Breast epithelium (tissue), 4 donors: Measurements from ENCODE around the gene CTIF. TPM values are rescaled to one million over a fixed set of nuclear protein-coding genes. Genes with fewer than 3 reads are reported as not detected.

Experiments used
- DNase-seq, 2 donors: peaks; one replicate each; pipeline ENCODE4 v3.0.0-alpha.2; 2019; ENCODE audit warnings: low spot score in 2 of 2
- H3K27ac ChIP-seq, 2 donors: fragments of 200-600 bp; sonication (generic) in 1 of 2; one replicate each; pipeline ENCODE4 v1.5.1; 2016 to 2019; ENCODE audit warnings: mild to moderate bottlenecking in 1 of 2
- H3K27me3 ChIP-seq, 2 donors: fragments of 200-600 bp; sonication (generic) in 1 of 2; one replicate each; pipeline versions ENCODE4 v1.5.1 to v1.6.0; 2017 to 2019; ENCODE audit warnings: control low read depth in 1 of 2, mild to moderate bottlenecking in 1 of 2
- H3K36me3 ChIP-seq: fragments of 200-600 bp; one replicate; pipeline ENCODE4 v1.5.1; 2019
- H3K4me1 ChIP-seq, 2 donors: fragments of 200-600 bp; sonication (generic); one replicate each; pipeline ENCODE4 v1.5.1; 2016 to 2019; ENCODE audit warnings: control low read depth in 1 of 2
- H3K4me3 ChIP-seq, 3 donors: fragments of 200-600 bp; sonication (generic); 1 replicate in 2 of 3; 2 replicates in 1 of 3; pipeline ENCODE4 v1.5.1; 2016 to 2019; ENCODE audit warnings: mild to moderate bottlenecking in 3 of 3, moderate library complexity in 2 of 3
- H3K9me3 ChIP-seq, 2 donors: fragments of 200-600 bp; sonication (generic) in 1 of 2; one replicate each; pipeline ENCODE4 v1.5.1; 2016 to 2019; ENCODE audit warnings: control low read depth in 1 of 2
- POLR2A ChIP-seq: fragments of 450-650 bp; IDR thresholded peaks from one replicate; pipeline ENCODE4 v1.6.1; 2016; ENCODE audit warnings: antibody characterized with exemption, mild to moderate bottlenecking, moderate library complexity
- POLR2AphosphoS5 ChIP-seq, 3 donors: sonication (generic); formaldehyde crosslinking; IDR thresholded peaks; one replicate each; pipeline ENCODE4 v1.6.1; 2017; ENCODE audit warnings: antibody characterized with exemption in 3 of 3
- intact Hi-C: fragments of 100-400 bp; cut with DNase I; formaldehyde crosslinking; loops from one replicate; pipeline ENCODE4 v1.15.1; 2023; ENCODE audit warnings: low total_unique reads
- total RNA-seq, 3 donors: library from RNA; depleted of rRNA; stranded (reverse); fragments of >200 nt; gene quantifications; one replicate each; pipeline ENCODE4 v1.1.0, GENCODE V29; 2016
- TF ChIP-seq, protein P1 (sequence below), 3 donors: fragments of 450-650 bp; IDR thresholded peaks; one replicate each; pipeline ENCODE4 v1.5.1; 2016 to 2017; ENCODE audit warnings: antibody characterized with exemption in 3 of 3, mild to moderate bottlenecking in 3 of 3, moderate library complexity in 3 of 3

The CTIF gene
- total RNA-seq, 3 donors from 2014 or later: 28.8 to 78.9 (median 32.6) TPM

DNA sequence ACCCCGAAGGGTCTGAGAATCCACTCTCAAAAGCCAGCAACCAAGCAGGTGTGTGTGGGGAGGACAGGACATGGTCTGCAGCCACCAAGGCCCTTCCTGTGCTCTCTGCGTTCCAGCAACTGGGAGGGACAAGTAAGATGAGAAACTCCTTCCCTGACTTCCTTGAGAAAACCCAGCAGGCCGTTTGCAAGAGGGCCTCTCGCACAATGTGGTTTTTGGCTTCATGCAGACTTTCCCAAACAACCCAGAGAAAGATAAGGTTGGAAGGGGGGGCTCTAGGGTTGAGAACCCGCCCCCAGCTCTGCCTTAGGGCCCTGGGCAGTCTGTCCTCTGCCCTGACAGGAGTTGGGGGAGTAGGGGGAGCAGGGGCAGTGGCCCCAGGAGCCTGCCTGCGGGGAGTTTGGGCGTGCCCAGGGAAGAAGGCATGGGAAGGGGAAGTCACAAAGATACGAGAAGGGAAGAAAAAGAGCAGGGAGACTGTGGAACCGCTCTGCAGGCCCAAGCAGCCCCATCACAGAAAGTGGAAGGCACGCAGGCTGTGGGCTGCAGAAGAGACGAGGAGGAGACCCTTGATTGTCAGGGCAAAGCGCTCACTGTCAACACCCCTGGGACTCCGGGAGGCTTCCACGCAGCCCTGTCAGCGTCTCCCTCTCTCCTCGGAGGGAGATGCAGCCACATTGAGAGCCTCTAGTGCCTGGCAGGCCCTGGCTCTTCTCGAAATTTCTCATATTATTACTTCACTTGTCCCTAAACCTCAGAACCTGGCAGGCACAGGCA, 312.2 kb downstream of the CTIF start:
- H3K4me1 ChIP-seq: peaks cover 0 to 13% of the 10 kb centered on the region in 2 donors
- no peaks in the 10 kb centered on the region for H3K9me3 ChIP-seq
- no peak for TF ChIP-seq POLR2AphosphoS5 (IDR thresholded peaks at IDR 0.05)
- TF ChIP-seq, protein P1, sequence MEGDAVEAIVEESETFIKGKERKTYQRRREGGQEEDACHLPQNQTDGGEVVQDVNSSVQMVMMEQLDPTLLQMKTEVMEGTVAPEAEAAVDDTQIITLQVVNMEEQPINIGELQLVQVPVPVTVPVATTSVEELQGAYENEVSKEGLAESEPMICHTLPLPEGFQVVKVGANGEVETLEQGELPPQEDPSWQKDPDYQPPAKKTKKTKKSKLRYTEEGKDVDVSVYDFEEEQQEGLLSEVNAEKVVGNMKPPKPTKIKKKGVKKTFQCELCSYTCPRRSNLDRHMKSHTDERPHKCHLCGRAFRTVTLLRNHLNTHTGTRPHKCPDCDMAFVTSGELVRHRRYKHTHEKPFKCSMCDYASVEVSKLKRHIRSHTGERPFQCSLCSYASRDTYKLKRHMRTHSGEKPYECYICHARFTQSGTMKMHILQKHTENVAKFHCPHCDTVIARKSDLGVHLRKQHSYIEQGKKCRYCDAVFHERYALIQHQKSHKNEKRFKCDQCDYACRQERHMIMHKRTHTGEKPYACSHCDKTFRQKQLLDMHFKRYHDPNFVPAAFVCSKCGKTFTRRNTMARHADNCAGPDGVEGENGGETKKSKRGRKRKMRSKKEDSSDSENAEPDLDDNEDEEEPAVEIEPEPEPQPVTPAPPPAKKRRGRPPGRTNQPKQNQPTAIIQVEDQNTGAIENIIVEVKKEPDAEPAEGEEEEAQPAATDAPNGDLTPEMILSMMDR (IDR thresholded peaks at IDR 0.05): no peak
- no peak for TF ChIP-seq POLR2A
- H3K36me3 ChIP-seq: no peaks in the 10 kb centered on the region
- no peaks in the 10 kb centered on the region for H3K27me3 ChIP-seq
- H3K4me3 ChIP-seq: no peak overlapping the region
- intact Hi-C loops: no loop called here
- no peak for DNase-seq
- H3K27ac ChIP-seq: no peak overlapping the region

DNA sequence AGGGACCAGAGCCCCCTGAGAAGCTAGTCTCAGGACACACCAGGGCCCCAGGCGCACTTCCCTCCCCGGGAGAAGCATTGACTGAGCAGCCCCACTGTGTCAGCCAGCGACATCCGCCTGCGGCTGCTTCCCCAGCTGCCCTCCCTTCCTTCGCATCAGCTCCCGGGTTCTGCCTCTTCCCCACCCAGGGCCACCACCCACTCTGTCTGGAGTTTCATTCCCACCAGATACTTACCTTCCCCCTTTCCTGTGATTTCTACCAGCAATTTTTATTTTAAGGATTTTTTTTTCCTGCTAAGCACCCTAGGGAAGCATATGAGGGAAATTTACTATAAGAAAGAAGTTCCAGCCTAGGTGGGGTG, 312.7 kb downstream of the CTIF start:
- H3K27me3 ChIP-seq: no peaks in the 10 kb centered on the region
- peaks cover 0 to 13% of the 10 kb centered on the region in 2 donors for H3K4me1 ChIP-seq

DNA sequence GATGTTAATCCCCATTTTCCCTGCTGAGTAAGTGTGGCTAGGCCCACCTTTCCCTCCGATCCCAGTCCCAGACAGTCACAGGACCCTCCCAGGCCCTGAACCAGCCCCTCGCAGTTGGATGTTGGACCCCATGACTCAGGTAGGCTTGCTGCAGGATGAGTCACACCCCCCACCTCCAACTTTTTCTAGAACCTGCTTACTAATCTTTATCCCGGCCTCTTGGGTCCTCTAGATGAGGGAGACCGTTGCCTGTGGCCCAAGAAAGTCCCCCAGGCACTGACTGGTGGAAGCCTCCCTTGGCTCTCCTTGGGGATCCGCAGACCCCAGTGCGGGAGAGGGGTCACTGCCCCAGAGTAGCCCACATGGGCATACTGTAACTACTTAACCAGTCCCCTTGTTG, 313.5 kb downstream of the CTIF start:
- intact Hi-C loops: no loop called here
- no peaks in the 10 kb centered on the region for H3K27me3 ChIP-seq
- no peak for DNase-seq
- no peaks in the 10 kb centered on the region for H3K9me3 ChIP-seq
- H3K4me3 ChIP-seq: no peak overlapping the region
- H3K36me3 ChIP-seq: no peaks in the 10 kb centered on the region
- TF ChIP-seq POLR2A: no peak
- TF ChIP-seq, protein P1 (IDR thresholded peaks at IDR 0.05): no peak
- H3K27ac ChIP-seq: no peak overlapping the region
- peaks cover 0 to 13% of the 10 kb centered on the region in 2 donors for H3K4me1 ChIP-seq

More for the DNA sequence above, 312.7 kb downstream of the CTIF start:
- Histone ChIP-seq H3K36me3 (no peaks in the 10 kb centered on the region), H3K4me3 (no peak overlapping the region), H3K27ac (no peak overlapping the region), H3K9me3 (no peaks in the 10 kb centered on the region)
- TF ChIP-seq POLR2A: no peak
- TF ChIP-seq POLR2AphosphoS5 (IDR thresholded peaks at IDR 0.05): no peak
- TF ChIP-seq, protein P1 (IDR thresholded peaks at IDR 0.05): no peak
- intact Hi-C loops: no loop called here
- no peak for DNase-seq

DNA sequence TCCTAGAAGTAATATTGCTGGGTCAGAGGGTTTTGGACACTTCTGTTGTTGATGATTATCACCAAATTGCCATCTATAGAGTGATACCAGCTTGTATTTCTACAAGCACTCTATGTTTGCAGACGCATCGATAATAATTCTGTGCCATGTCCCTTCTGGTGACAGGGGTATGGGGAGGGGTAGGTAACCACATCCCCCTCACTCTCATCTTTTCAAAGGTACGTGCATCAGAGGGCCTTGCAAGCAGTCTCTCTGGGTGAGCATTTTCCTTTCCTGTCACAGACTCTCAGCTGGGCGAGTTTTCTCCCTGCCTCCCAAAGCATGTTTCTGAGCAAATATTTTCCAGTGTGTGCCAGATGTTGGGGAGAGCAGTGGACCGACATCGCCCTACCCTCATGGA, 314.0 kb downstream of the CTIF start:
- no peak for DNase-seq
- Histone ChIP-seq H3K4me1 (peaks cover 0 to 11% of the 10 kb centered on the region in 2 donors), H3K27me3 (no peaks in the 10 kb centered on the region), H3K4me3 (no peak overlapping the region), H3K27ac (no peak overlapping the region), H3K9me3 (no peaks in the 10 kb centered on the region), H3K36me3 (no peaks in the 10 kb centered on the region)
- intact Hi-C loops: no loop called here
- no peak for TF ChIP-seq POLR2A
- TF ChIP-seq, protein P1 (IDR thresholded peaks at IDR 0.05): no peak
- TF ChIP-seq POLR2AphosphoS5 (IDR thresholded peaks at IDR 0.05): no peak

DNA sequence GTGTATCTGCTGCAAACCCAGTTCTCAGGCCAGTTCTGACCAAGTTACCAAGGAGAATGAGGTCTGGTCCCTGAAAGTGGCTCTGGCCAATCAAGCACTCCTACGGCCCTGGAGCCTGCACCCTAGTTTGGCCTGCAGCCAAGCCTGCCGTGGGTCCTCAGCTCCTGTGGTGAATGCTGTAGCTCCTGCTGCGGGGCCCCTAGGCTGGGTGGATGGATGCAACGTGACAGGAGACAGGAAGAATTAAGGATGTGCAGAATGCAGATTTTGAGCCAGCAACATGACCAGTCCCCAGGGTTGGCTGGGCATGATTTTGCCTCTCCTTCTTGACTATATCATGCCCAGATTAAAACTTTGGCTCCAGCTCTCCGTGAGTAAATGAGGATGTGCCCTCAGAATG, 314.8 kb downstream of the CTIF start:
- DNase-seq: no peak
- H3K4me1 ChIP-seq: peaks cover 0 to 4% of the 10 kb centered on the region in 2 donors
- no peaks in the 10 kb centered on the region for H3K36me3 ChIP-seq
- H3K4me3 ChIP-seq: no peak overlapping the region
- H3K27me3 ChIP-seq: no peaks in the 10 kb centered on the region
- no peak for TF ChIP-seq POLR2AphosphoS5 (IDR thresholded peaks at IDR 0.05)
- TF ChIP-seq POLR2A: no peak
- TF ChIP-seq, protein P1 (IDR thresholded peaks at IDR 0.05): no peak
- intact Hi-C loops: no loop called here
- no peak overlapping the region for H3K27ac ChIP-seq
- H3K9me3 ChIP-seq: no peaks in the 10 kb centered on the region
